HG02870 (cell line): ENCODE data around the gene MRPL2.
A peak's percentile ranks its signal among the peaks of the same experiment; 100 is the strongest.

Experiments used
- ATAC-seq: cut with Tn5 transposase; IDR thresholded peaks from one replicate; pipeline ENCODE4 v1.9.1; 2021; ENCODE audit warnings: mild to moderate bottlenecking, moderate library complexity; ENCODE audit not compliant: unreplicated experiment

MRPL2 gene

GRCh38 chr6:43021270-43022047, 37.8 kb downstream of the MRPL2 start, which contains the start of gene RRP36:
RRP36 (plus strand) TSS chr6:43021623; CDS start chr6:43021655, 32 bp downstream.
- peak; percentile 71 for ATAC-seq

DNA sequence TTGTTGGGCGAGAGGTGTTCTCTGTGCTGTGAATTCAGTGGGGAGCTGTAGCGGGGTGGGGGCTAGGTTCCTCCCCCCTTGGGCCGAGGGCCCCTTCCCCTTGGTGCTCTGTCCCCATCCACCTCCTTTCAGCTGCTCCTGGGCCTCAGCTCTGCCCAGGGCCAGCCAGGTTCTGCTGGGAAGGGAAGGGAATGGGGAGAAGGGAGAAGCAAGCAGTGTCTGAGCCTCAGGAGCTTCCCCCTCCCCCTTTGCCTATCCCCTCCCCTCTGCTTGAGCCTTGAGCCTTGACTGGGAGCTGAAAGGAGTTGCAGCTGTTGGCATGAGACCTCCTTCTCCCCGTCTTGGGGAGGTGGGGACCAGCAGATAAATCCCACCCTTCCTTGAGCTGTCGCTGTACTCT, 38.4 kb downstream of the MRPL2 start:
- ATAC-seq, result no peak

DNA sequence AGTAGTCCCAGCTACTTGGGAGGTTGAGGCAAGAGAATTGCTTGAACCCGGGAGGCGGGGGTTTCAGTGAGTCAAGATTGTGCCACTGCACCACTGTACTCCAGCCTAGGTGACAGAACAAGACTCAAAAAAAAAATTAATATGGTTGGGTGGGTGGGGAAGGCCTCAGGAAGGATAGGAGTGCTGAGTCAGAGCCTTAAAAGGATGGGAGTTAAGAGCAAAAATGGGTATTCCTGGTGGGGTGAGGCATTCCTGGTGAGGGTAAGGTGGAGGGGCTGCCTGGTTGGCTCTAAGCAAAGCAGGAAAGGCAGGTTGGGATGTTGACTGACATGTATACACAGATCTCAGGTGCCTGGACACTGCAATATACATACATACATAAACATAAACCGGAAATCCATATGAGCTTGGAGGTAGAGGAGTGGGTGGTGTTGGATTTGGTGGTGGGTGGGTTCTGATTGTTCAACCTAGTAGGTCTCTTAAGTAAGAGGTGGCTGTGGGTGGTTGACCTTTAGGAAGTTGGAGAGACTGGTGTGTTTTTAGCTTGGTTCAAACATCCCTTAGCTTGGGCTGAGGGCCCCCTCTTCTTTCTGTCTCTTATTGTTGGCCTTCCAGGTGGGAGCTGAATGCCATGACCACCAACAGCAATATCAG, 39.1 kb downstream of the MRPL2 start:
- no peak for ATAC-seq

- no peak for ATAC-seq
Measured at GRCh38 chr6:43019152-43019551, 40.1 kb downstream of the MRPL2 start.

- no peak for ATAC-seq
Measured at GRCh38 chr6:43016943-43017334, 42.3 kb downstream of the MRPL2 start.

GRCh38 chr6:43016176-43016942, 42.9 kb downstream of the MRPL2 start:
- no peak for ATAC-seq

DNA sequence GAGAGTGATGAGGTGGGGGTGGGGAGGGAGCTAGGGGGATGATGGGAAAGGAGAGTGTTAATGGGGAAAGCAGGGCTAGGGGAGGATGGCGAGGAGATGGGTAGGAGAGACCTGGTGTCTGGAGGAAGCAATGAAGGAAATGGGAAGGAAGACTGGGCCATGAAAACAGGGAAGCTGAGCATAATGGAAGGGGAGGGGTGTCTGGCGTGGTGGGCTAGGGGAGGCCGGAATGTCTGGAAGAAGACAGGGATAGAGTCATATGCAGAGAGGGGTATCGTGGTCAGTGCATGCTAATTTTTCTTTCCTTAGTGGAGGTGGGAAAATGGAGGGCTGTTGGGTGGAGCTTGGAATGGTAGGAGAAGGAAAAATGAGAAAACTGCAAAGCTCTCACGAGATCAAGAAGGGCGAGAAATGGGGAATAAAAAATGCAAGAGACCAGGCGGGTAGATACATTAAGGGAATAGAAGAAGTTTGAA, 44.8 kb downstream of the MRPL2 start:
- no peak for ATAC-seq

- peak; percentile 85 for ATAC-seq
Measured at GRCh38 chr6:43013843-43014433, 45.3 kb downstream of the MRPL2 start, which contains the start of the genes KLHDC3 and MEA1. KLHDC3 (plus strand) TSS chr6:43014249; CDS start chr6:43017193, 2,944 bp downstream. MEA1 (minus strand) TSS chr6:43013946; CDS start chr6:43013813, 133 bp downstream.

DNA sequence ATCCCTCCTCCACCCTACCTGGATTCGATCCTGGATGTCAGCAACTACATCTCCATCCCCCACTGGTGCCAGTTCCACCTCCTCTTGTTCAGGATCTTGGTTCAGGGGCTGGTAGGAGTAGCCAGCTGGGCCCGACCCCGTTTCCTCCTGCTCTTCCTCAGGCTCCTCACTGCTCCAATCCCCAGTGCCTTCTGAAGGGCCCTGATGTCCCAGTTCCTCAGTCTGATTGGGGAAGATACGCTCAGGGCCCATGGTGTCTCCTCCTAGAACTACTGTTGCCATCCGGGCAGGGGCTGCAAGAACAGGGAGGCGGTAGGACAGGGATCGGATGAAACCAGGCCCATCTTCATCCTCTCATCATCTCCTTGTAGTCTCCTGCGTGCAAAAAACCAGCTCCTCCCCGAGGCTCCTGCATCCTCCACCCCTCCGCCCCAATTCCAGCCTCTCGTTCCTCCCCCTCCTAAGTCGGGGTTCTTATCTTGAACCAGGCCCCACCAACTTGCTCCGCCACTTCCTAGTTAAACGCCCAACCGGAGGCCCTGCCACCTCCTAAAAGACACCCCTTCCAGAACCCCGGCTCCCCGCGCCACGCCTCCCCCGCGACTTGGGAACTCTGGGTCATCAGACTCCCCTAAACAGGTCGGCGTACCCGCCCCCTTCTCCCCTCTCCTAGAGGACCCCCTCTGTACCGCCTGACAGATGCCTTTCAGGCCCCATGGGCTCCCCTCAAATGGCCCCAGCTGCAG, 46.0 kb downstream of the MRPL2 start:
- ATAC-seq, result peak; percentile 5

DNA sequence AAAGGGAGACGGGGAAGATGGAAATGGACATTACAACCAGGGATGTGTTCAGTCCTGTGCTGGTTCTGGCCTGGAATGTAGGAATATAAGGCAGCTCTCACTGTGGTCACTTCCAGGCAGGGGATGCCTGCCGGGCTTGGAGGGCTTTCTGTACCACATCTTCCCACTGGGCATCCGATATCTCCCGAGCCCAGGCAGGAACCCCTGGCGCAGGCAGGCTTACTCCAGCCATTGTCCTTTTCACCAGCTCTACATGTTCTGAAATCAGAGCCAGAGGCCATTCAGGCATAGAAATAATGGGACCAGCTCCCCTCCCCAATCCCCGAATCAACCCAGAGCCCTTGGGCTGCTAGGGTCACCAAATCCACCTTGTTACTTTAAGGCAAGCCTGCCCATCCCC, 46.9 kb downstream of the MRPL2 start:
- ATAC-seq, result no peak

- ATAC-seq, result no peak
Measured at GRCh38 chr6:43011207-43011606, 48.0 kb downstream of the MRPL2 start.

- no peak for ATAC-seq
Measured at GRCh38 chr6:43009124-43009523, 50.1 kb downstream of the MRPL2 start.

GRCh38 chr6:43007126-43007525, 52.1 kb downstream of the MRPL2 start:
- no peak for ATAC-seq

GRCh38 chr6:43006251-43006650, 53.0 kb downstream of the MRPL2 start:
- ATAC-seq, result no peak

DNA sequence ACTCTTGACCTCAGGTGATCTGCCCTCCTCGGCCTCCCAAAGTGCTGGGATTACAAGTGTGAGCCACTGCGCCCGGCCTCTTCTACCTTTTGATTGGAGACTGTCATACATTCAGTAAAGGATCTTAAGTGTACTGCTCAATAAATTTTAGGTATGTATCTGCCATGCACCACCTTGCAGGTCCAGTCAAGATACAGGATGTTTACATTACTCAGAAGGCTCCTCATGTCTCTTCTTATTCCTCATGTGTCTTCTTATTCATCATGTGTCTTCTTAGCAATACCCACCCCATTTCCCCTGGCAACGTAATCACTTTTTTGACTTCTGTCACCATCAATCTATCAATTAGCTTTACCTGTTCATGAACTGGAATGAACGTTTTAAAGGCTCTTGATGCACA, 53.4 kb downstream of the MRPL2 start:
- ATAC-seq, result no peak
